Measurements from ENCODE around the gene NMNAT3. TPM values are rescaled to one million over a fixed set of nuclear protein-coding genes. Genes with fewer than 3 reads are reported as not detected.

Gene NMNAT3
- total RNA-seq, 1 experiment from 2014 or later, result not detected

DNA sequence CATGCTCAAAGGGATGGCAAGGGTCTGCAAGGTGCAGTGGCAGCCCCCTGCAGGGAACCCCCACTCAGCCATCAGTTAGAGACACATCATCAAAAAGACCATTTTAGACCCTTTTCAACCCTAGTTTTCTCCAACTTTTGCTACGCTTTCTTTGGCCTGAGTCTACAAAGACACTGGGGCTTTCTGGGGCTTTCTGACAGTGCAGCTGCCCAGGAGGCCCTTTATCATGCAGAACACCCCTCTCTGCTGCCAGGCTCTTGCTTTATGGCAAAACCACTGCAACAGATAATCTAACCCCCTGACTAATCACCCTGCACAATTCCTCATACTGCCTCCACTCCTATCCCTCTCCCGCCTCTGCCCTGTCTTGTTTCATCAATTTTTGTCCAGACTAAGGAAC is 2.4 kb downstream of the NMNAT3 start:
- no peak for DNase-seq (ENCODE audit: low spot score)

DNA sequence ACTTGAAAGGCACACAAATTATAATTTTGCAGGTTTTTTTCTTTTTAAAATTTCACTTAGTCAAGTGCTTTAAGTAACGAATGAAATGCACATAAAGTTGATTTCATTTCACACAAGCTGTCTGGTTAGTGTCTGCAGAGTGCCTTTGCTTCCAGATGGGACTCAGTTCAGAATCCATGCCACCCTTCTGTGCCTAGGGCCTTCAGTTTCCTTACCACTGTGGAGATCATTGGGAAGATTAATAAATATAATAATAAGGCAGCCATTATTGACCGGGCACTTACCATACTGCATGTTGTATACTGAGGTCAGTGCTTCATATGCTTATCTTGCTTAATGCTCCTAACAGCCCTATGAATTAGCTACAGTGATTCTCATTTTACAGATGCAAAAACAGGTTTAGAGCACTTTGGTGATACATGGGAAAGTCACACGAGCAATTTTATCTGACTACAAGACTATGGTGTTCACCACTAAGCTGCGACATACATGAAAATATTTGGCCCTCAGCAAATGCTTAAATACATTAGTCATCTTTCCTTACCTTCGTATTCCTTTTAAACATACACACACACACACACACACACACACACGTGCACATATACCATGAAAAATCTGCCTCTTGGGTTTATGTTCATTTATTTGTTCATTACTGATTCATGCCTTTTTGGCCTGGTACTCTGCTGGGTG is 3.1 kb downstream of the NMNAT3 start:
- DNase-seq (ENCODE audit: low spot score), result no peak

DNA sequence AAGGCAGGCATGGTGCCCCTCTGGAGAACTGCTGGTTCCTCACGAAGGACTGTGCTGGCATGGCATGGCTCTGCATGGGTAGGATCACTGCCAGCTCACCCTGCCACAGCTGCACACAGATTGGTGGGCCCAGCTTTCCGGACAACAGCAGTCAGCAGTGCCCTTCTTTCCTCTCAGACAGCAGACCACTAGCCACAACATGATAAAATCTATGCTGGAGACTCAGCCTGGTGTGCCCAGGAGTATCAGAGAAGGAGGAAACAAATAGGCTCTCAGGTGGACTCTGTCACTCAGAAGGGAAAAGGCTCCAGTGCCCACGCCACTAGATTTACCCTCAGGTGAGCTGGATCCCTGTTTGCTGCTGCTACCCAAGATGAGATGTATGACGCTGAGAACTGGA is 4.9 kb downstream of the NMNAT3 start:
- DNase-seq (ENCODE audit: low spot score), result no peak

DNA sequence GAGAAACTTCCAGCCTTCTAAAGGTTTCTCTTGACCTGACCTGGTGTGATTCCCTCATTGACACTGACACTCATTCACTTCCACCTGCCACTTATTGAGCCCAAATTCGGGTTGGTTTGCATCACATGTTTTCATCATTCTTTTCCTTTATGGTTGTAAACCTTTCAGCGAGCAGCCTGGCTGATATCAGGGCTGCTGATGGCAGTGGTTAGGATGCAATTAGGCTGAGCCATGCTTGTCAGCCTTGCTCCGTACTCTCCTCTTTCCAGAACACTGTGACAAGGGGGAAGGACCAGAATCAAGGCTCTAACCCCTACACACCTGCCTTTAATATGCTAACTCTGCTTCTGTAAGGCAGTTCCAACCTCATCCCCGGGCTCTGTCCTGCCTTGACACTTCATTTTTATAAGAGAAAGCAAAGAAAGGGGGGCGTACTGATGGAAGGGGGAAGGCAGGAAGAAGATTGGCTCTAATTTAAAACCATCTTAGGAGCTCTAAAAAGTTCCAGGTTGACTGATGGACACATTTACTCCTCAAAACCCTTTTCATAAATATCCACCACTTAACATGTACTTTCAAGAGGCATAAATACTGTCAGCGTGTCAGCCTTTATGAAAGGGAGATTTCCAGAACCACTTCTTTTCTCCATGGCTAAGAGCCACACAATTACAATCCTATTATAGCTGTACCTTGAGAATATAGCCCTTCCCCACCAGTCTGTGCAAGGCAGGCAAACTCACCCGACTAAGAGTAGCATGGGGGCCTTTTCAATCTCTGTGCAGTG is 5.7 kb downstream of the NMNAT3 start:
- no peak for DNase-seq (ENCODE audit: low spot score)

DNA sequence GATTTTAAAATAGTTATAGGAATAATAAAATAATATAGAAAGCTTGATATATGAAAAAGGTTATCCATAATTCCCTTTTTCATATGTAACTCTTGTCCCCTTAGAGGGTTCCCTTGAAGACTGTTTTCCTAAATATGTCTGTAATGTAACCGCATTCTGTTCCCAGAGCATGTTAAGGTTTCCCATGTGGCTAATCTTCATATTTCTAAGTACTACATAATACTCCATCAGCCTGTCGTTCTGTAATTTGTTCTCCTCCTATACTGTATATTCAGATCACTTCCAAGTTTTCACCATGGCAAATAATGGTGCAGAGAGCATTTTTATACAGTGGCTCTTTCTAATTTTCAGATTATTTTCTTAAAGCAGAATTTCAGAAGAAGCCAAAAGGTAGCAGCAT is 6.7 kb downstream of the NMNAT3 start:
- DNase-seq (ENCODE audit: low spot score), result no peak

DNA sequence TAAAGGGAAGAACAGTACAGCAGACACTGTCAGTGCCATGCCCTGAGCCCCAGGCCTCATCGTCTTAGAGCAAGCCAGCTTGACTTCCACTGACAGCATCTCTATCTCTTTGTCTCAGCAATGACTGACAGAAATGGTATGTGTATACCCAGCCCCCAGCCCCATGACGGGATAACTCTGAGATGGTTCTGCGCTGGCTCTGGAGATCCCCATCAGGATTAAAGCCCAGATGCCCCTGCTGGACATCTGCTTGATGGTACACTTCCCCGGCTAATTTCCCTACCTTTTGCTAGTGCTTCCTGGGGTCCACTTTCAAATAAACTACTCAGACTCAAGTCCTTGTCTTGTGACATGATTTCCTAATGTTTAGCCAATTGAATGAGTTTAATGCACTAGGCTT is 7.6 kb downstream of the NMNAT3 start:
- no peak for DNase-seq (ENCODE audit: low spot score)

DNA sequence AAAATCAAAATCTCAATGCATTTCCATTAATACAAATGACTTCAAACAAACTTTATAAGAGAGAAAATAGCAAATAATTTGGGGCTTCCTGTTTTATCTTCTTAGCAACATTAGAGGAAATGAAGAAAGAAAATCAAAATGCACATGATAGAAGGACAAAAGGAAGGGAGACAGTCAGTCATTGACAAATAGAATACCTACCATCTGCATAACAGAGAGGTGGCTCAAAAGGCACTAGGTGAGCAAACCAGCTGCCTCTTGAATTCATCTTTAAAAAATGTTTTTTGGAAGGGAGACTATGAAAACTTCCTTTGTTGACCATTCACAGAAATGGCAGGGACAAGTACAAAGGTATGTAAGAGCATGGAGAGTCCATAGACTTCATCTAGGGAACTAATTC is 9.4 kb downstream of the NMNAT3 start:
- no peak for DNase-seq (ENCODE audit: low spot score)

DNA sequence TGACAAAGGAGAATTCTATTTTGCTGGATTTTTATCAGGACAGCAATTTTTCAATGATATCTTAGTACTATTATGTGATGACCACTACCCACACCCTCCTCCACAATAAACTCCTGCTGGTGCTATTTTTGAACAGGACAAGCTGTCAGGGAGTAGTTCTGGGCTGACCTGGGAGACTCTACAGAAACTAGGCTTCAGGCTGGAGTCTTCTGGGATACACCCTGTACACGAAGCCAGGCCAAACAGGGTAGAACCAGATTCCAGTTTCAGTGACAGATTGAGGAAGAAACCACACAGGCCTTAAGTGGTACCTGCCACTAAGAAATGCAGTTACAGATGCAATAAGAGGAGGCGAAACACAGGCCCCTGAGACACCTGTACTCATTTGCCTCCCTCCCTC is 12.8 kb downstream of the NMNAT3 start:
- DNase-seq (ENCODE audit: low spot score), result no peak

DNA sequence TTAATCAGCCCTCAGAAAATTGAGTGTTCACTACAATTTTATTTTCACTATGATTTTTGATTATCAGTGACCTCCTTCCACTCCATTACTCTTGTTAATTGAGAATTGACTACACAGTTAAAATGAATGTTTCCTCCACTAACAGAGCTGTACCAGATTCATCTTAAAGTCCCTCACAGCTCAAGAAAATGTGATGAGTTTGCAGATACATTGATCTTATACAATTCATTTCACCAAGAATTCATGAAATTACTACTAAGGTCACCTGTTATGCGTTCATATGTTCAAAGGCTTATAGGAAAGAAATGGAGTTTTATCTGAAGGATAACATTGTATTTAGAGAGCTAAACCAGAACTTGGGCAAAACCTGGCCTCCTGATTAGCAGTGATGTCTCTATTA is 17.5 kb downstream of the NMNAT3 start:
- DNase-seq (ENCODE audit: low spot score), result no peak

DNA sequence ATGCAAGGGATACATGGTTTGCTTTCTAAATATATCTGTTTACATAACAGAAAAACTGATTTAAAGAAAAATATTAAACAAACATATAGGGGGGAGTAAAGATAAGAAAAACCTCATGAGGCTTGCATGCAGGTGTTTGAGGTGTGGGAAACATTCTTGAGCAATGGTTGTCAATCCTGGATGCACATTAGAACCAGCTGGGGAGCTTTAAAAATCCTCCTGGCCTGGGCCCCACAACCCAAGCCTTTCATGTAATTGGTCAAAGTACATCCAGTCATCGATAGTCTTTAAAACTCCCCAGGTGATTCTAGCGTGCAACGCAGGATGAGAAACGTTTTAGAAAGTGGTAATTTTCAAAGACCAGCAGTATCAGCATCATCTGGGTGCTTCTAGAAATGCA is 18.3 kb downstream of the NMNAT3 start:
- no peak for DNase-seq (ENCODE audit: low spot score)

DNA sequence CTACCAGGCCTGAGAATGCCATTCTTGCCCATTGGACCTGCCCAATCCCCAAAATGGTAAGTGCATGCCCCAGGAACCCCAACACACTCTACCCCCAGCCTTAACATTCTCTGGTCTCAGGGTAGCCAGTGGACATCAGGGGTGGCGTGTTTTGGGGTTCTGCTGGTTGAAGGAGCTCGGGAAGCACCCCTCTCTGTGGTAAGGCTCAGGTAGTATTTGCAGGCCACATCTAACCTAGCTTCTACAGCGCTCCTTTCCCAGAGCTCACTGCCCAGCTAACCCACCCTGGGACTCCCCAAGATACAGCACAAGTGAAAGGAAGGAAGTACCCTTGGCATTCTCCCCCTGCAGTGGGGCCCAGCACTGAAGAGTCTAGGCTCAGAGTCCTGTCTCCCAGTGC is 19.8 kb downstream of the NMNAT3 start:
- DNase-seq (ENCODE audit: low spot score), result no peak

DNA sequence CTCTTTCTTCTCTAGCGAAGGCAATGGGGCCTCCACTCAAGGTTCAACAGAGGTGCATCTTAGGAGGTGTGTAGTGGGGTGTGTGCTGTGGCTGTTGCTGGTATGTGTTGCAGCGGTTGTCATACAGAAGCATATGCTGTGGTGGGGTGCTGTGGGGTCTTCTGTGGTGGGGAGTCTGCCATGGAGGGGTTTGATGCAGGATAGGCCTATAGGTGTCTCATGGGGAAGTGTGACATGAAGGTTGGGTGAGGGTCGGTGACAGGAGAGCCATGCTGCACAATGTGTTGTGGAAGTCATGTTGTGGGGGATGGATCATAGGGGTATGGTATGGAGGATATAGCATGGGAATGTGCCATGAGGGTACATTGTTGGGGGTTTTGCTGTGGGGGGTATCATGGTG is 20.3 kb downstream of the NMNAT3 start:
- no peak for DNase-seq (ENCODE audit: low spot score)

DNA sequence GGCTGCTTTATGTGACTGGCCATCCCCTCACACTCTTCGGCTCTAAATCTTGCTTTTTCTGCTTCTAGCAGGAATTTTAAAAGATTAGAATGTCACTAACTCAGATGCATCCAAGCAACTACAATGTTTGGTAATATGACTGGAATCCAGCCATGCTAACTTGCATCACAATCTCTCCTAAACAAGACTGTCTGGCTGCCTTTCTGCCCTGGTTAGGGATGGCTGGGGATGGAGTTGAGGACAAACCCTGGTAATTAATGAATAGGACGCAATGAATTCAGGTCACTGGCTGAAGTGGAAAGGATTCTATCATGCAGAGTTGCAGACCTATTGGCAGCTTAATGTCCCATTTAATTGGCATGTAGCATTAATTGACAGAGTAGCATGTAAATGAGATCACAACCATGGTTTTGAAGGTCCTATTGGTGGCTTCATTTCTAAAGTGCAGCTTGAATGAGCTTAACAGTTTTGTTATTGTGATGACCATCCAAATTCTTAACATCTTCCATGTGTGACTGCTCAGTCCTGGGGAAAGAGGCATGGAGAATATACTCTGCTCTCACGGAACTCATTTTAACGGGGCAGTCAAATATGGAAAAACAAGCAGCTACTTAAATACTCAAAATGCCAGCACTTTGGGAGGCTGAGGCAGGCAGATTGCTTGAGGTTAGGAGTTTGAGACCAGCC is 21.7 kb downstream of the NMNAT3 start:
- DNase-seq (ENCODE audit: low spot score), result no peak

DNA sequence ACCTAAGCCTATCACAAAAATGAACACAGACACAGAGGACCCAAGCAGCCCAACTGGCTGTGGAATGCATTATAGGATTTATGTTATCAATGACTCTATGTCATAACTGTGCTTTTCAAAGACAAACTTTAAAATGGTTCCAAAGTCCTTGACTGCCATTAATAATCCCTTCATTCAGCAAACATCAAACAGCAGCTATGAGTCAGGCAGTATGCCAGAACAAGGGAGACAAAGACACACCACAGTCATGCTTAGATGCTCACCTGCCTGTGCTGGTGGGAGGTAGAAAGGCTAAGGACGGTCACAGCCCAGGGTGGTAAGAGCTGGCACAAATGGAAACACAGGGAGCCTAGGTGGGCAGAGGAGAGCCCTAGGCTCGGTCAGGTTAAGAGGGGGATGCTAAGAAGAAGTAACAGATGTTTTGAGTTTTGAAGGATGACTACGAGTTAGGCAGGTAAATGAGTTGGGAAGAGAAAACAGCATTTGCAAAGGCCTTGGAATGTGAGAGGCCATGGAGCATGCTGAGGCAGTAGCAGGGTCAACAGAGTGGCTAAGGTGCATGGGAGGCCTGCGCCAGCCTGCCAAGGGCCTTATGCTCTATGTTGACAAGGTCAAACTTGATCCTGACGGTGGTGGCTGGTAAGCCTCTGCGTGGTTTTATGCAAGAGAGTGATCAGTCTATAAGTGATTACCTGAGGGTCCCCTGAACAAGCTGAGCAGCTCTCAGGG is 23.0 kb downstream of the NMNAT3 start:
- DNase-seq (ENCODE audit: low spot score), result no peak

DNA sequence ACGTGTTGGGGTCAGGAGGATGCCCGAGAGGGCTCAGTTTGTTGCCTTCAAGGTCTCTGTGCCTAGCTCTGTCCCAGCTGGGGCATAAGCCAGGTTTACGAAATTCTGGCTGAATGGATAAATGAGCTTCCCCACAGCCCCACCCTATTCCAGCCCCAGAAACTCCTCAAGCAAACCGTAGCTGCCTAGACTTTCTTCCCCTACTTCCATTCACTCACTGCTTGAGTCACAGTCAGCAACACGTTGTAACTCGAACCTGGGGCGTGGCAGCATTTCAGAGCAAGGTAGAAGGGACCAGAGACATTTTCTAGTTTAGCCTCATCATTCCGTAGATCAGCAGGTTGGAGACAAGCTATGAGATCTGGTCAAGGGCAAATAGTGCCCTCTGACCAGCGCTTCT is 24.2 kb downstream of the NMNAT3 start:
- DNase-seq (ENCODE audit: low spot score), result no peak

DNA sequence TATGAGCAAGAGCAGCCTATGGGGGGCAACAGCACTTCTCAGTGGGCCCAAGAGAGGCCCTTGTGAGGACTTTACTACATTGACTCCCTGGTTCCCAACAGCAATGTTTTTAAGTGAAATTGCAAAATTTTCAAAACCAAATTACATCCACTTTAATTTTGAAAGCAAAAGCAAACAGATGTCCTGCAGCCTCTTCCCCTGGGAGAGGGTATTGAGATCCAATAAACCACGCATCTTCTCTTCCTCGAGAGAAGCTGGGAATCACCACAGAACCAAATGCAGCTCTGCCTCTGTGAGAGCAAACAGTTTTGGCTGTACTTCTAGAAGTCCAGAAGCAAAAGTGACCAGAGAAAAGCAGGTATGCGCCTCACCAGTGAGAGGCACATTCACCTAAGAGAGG is 25.2 kb downstream of the NMNAT3 start:
- no peak for DNase-seq (ENCODE audit: low spot score)

DNA sequence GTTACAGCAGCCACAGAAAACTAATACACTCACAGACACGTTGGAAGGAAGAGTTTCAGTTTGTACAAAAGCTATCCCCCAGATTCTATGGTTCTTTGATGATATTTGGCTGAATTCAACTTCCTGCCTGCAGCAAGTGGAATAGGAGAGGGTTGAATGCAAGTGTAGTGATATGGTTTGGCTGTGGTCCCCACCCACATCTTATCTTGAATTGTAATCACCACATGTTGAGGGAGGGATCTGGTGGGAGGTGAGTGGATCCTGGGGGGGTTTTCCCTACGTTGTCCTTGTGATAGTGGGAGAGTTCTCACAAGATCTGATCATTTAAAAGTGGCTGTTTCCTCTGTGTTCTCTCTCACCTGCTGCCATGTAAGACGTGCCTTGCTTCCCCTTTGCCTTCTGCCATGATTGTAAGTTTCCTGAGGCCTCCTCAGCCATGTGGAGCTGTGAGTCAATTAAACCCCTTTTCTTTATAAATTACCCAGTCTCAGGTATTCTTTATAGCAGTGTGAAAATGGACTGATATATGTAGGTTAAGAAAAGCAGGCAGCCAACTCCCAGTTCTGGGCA is 29.8 kb downstream of the NMNAT3 start:
- DNase-seq (ENCODE audit: low spot score), result no peak

DNA sequence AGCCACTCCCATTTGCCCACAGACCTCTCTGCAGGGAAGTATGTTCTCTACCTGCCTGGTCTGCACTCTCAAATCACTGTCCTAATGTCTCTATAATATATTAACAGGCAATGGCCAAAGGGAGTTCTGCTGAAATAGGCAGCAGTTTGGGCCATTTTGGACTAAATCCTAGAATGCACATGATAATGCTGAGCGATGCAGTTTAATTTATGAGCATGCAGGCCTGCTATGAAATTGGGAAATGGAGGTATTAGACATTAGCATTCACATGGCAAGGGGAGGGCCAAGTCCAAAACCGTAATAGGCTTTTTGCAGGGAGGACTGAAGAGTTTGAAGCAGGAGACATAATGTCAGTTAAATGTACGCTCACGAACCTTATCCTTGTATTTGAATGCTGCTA is 31.3 kb downstream of the NMNAT3 start:
- DNase-seq (ENCODE audit: low spot score), result no peak

DNA sequence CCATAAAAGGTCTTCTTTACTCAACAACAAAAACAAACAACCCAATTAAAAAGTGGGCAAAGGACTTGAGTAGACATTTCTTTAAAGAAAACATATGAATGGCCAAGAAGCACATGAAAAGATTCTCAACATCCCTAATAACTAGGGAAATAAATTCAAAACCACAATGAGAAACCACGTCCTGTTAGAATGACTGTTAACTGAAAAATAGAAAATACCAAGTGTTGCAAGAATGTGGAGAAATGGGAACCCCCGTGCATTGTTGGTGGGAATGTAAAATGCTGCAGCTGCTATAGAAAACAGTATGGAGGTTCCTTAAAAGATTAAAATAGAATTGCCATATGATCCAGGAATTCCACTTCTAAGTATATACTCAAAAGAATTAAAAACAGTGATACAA is 34.8 kb downstream of the NMNAT3 start:
- no peak for DNase-seq (ENCODE audit: low spot score)

DNA sequence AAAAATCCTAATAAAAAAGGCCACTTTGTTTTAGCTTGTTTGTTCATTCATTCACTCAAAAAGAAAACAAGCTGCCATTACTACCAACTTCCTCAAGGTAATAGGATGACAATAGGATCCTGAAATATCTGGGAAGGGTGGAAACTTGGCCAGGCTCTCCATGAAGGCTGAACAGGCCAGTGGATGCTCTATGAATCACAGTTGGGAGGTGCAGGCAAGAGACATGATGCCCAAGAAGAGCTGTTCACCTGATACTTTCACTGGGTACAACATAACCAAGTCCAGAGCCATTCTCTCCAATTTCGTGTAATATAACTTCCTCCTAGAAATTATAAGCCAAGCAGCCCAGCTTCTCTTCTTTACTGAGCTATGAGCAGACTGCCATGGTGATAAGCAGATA is 37.3 kb downstream of the NMNAT3 start:
- no peak for DNase-seq (ENCODE audit: low spot score)

DNA sequence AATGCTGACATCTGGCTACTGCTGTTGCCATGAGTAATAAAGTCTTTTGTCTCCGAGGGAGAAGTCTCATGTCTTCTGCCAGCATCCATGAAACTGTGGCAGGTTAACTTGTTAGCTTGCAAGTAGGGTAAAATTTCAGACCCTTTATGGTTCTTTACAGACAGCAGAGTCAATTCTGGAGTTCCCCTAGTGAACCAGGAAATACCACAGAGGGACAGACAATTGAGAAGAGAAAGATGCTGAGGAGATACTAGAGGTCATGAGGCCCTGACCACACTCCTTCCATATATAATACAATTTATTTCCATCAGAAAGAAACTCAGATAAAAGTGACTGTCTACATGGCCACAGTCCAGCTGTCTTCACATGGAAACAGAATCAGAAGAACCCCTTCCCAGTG is 38.1 kb downstream of the NMNAT3 start:
- no peak for DNase-seq (ENCODE audit: low spot score)

DNA sequence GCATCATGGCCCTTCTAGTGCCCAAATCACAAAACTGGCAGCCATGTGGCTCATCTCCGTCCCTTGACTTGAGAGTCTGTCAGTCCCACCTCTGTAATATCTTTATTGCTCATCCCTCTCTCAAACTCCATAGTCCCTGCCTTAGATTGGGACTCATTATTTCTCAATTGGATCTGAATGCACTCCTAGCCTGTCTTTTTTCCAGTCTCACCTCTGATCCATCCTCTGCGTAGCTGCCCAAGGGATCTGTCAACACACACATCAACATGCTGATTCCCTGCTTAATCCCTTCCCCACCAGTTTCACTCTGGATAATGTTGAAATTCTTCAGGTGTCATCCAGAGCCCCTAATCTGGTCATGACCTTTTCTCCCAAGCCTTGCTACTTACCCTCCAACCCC is 39.3 kb downstream of the NMNAT3 start:
- DNase-seq (ENCODE audit: low spot score), result no peak
